Measurements from ENCODE around the gene TFDP1.

Gene TFDP1

DNA sequence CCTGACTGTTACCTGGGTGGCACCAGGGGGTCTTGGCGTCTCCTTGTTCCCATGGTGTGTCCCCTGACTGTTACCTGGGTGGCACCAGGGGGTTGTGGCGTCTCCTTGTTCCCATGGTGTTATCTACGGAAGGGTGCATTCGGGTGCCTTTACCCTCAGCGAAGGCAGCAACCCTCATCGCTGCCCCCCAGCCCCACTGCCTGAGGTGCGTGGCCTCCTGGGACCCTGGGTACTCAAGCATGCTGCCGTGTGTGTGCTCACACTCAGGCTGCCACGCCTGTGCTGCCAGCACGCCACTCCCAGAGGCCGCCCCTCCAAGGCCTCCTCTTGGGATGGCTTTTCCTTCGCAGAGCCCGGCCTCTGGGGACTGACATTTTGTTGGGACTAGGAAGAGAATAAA is 25.1 kb downstream of the TFDP1 start:
- Histone ChIP-seq H3K4me2 (ENCODE audit: insufficient read depth, low read length) (no peak overlapping the region), H4K20me1 (ENCODE audit: insufficient read depth, low read length) (peaks cover 97% of the 10 kb centered on the region), H3K9ac (ENCODE audit: low read depth, low read length) (no peak overlapping the region), H3K27ac (ENCODE audit: low read length) (no peak overlapping the region), H3K9me3 (ENCODE audit: insufficient read depth, low read length, severe bottlenecking) (no peaks in the 10 kb centered on the region), H3K79me2 (ENCODE audit: insufficient read depth, low read length) (peaks cover 100% of the 10 kb centered on the region), H3K27me3 (ENCODE audit: insufficient read depth, low read length, poor library complexity) (no peaks in the 10 kb centered on the region), H3K4me3 (ENCODE audit: low read depth in 1 of 2, low read length in 2 of 2) (no peak overlapping the region), H3K36me3 (ENCODE audit: insufficient read depth, low read length) (peaks cover 98% of the 10 kb centered on the region), H3K4me1 (ENCODE audit: insufficient read depth, low read length) (0 out of 2 replicates have a peak, but pooled peaks cover 6% of the 10 kb centered on the region), H2AFZ (ENCODE audit: low read depth, low read length) (no peak overlapping the region)
- TF ChIP-seq, protein P1, sequence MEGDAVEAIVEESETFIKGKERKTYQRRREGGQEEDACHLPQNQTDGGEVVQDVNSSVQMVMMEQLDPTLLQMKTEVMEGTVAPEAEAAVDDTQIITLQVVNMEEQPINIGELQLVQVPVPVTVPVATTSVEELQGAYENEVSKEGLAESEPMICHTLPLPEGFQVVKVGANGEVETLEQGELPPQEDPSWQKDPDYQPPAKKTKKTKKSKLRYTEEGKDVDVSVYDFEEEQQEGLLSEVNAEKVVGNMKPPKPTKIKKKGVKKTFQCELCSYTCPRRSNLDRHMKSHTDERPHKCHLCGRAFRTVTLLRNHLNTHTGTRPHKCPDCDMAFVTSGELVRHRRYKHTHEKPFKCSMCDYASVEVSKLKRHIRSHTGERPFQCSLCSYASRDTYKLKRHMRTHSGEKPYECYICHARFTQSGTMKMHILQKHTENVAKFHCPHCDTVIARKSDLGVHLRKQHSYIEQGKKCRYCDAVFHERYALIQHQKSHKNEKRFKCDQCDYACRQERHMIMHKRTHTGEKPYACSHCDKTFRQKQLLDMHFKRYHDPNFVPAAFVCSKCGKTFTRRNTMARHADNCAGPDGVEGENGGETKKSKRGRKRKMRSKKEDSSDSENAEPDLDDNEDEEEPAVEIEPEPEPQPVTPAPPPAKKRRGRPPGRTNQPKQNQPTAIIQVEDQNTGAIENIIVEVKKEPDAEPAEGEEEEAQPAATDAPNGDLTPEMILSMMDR (IDR thresholded peaks at IDR 0.05; ENCODE audit: borderline replicate concordance, extremely low read depth, low read length, poor library complexity, severe bottlenecking) = no peak
- TF ChIP-seq EZH2 (IDR thresholded peaks at IDR 0.05; ENCODE audit: borderline replicate concordance, low read depth, low read length, severe bottlenecking) = no peak
- ATAC-seq (ENCODE audit: insufficient read depth, low read depth) (no peak), DNase-seq (no peak)

GRCh38 chr13:113610266-113610665 is 25.7 kb downstream of the TFDP1 start:
- peaks cover 97% of the 10 kb centered on the region for H4K20me1 ChIP-seq (ENCODE audit: insufficient read depth, low read length)
- H3K9ac ChIP-seq (ENCODE audit: low read depth, low read length) = no peak overlapping the region
- no peaks in the 10 kb centered on the region for H3K27me3 ChIP-seq (ENCODE audit: insufficient read depth, low read length, poor library complexity)
- H2AFZ ChIP-seq (ENCODE audit: low read depth, low read length) = no peak overlapping the region
- H3K79me2 ChIP-seq (ENCODE audit: insufficient read depth, low read length) = peaks cover 100% of the 10 kb centered on the region
- no peak overlapping the region for H3K4me2 ChIP-seq (ENCODE audit: insufficient read depth, low read length)
- no peak overlapping the region for H3K4me3 ChIP-seq (ENCODE audit: low read depth in 1 of 2, low read length in 2 of 2)
- H3K4me1 ChIP-seq (ENCODE audit: insufficient read depth, low read length) = 0 out of 2 replicates have a peak, but pooled peaks cover 5% of the 10 kb centered on the region
- ATAC-seq (ENCODE audit: insufficient read depth, low read depth) = no peak
- H3K36me3 ChIP-seq (ENCODE audit: insufficient read depth, low read length) = peaks cover 98% of the 10 kb centered on the region
- H3K27ac ChIP-seq (ENCODE audit: low read length) = no peak overlapping the region
- DNase-seq = no peak
- no peaks in the 10 kb centered on the region for H3K9me3 ChIP-seq (ENCODE audit: insufficient read depth, low read length, severe bottlenecking)
- TF ChIP-seq, protein P1 (IDR thresholded peaks at IDR 0.05; ENCODE audit: borderline replicate concordance, extremely low read depth, low read length, poor library complexity, severe bottlenecking) = no peak

DNA sequence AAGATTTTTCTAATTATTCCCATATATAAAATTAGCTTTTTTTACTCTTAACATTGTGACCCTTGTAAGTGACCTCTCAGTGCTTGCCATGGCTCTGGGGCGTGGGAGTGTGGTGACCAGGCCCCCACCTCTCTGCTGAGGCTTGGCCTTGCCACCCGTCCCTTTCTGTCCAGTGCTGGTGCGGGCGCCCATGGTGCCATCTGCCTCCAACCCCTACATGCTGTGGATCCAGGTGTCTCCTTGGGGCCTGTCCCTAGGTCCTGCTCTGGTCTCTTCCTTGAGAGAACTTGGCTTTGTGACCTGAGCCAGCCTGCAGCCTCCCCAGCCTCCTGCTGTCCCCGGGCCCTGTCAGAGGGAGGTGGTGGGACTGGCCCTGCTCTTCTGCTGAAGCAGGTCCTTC is 27.4 kb downstream of the TFDP1 start:
- no peak overlapping the region for H2AFZ ChIP-seq (ENCODE audit: low read depth, low read length)
- ATAC-seq (ENCODE audit: insufficient read depth, low read depth) (no peak), DNase-seq (no peak)
- H3K9ac ChIP-seq (ENCODE audit: low read depth, low read length) = no peak overlapping the region
- H3K4me2 ChIP-seq (ENCODE audit: insufficient read depth, low read length) = no peak overlapping the region
- TF ChIP-seq, protein P1 (IDR thresholded peaks at IDR 0.05; ENCODE audit: borderline replicate concordance, extremely low read depth, low read length, poor library complexity, severe bottlenecking) = no peak
- no peak for TF ChIP-seq EZH2 (IDR thresholded peaks at IDR 0.05; ENCODE audit: borderline replicate concordance, low read depth, low read length, severe bottlenecking)
- H4K20me1 ChIP-seq (ENCODE audit: insufficient read depth, low read length) = peaks cover 97% of the 10 kb centered on the region
- no peaks in the 10 kb centered on the region for H3K4me1 ChIP-seq (ENCODE audit: insufficient read depth, low read length)
- no peak overlapping the region for H3K4me3 ChIP-seq (ENCODE audit: low read depth in 1 of 2, low read length in 2 of 2)
- H3K79me2 ChIP-seq (ENCODE audit: insufficient read depth, low read length) = peaks cover 100% of the 10 kb centered on the region
- no peaks in the 10 kb centered on the region for H3K27me3 ChIP-seq (ENCODE audit: insufficient read depth, low read length, poor library complexity)
- peaks cover 94% of the 10 kb centered on the region for H3K36me3 ChIP-seq (ENCODE audit: insufficient read depth, low read length)
- H3K9me3 ChIP-seq (ENCODE audit: insufficient read depth, low read length, severe bottlenecking) = no peaks in the 10 kb centered on the region
- no peak overlapping the region for H3K27ac ChIP-seq (ENCODE audit: low read length)

- no peaks in the 10 kb centered on the region for H3K27me3 ChIP-seq (ENCODE audit: insufficient read depth, low read length, poor library complexity)
- H2AFZ ChIP-seq (ENCODE audit: low read depth, low read length) = no peak overlapping the region
- peaks cover 94% of the 10 kb centered on the region for H3K36me3 ChIP-seq (ENCODE audit: insufficient read depth, low read length)
- TF ChIP-seq, protein P1 (IDR thresholded peaks at IDR 0.05; ENCODE audit: borderline replicate concordance, extremely low read depth, low read length, poor library complexity, severe bottlenecking) = no peak
- no peak for TF ChIP-seq EZH2 (IDR thresholded peaks at IDR 0.05; ENCODE audit: borderline replicate concordance, low read depth, low read length, severe bottlenecking)
- H3K9ac ChIP-seq (ENCODE audit: low read depth, low read length) = no peak overlapping the region
- no peaks in the 10 kb centered on the region for H3K9me3 ChIP-seq (ENCODE audit: insufficient read depth, low read length, severe bottlenecking)
- peaks cover 97% of the 10 kb centered on the region for H4K20me1 ChIP-seq (ENCODE audit: insufficient read depth, low read length)
- H3K4me1 ChIP-seq (ENCODE audit: insufficient read depth, low read length) = no peaks in the 10 kb centered on the region
- DNase-seq (no peak), ATAC-seq (ENCODE audit: insufficient read depth, low read depth) (no peak)
- H3K4me2 ChIP-seq (ENCODE audit: insufficient read depth, low read length) = no peak overlapping the region
- peaks cover 100% of the 10 kb centered on the region for H3K79me2 ChIP-seq (ENCODE audit: insufficient read depth, low read length)
- H3K27ac ChIP-seq (ENCODE audit: low read length) = no peak overlapping the region
- H3K4me3 ChIP-seq (ENCODE audit: low read depth in 1 of 2, low read length in 2 of 2) = no peak overlapping the region
Measured at GRCh38 chr13:113612607-113613006, 28.1 kb downstream of the TFDP1 start.
